COLO668 (cell line): ENCODE results near the gene PAQR4.

Experiments used
- DNase-seq: peaks from one replicate; lab custom pipeline; 2025; ENCODE audit not compliant: unreplicated experiment; lab: John Stamatoyannopoulos, UW

The PAQR4 gene

DNA sequence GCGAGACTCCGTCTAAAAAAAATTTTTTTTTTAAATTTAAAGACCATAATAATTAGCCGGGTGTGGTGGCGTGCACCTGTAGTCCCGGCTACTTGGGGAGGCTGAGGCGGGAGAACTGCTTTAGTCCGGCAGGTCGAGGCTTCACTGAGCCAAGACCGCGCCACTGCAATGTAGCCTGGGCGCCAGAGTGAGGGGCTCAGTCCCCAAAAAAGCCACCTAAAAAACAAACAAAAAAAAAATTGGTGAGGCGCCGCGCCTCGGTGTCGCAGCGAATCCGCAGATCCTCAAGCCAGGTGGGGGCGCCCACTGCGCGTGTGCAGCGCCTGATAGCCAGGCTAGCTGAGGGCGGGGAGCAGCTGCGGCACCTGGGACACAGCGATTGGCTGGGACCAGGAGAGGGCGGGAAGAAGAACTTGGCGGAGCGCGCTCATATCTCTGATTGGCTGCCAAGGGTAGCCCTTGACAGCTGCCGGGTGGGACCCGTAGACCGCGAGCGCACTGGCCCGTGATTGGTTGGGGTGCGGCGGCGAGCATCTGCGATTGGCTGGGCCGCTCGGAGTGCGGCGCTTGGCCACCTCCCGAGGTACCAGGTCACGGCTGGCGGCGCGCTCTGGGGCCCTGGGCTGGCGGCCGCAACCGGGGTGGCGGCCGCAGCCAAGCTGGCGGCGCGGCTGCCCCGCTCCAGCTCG, 34.6 kb downstream of the PAQR4 start:
- peak; percentile 98 for DNase-seq

DNA sequence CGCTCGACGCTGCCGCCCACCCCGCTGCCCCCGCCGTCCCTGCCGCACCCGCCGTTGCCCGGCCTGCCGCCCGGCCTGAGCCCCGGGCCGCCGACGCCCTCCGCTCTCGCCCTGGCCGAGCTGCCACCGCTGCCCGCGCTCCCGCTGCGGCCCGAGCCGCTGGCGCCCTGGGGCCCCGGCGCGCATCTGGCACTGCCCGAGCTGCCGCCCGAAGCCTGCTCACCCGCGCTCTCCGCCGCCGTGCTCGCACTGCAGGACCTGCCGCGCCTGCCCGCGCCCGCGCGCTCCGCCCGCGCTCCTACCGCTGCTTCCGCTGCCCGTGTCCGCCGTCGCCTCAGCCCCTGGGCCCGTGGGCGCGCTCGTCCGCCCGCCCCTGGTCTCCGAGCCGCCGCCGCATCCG, 35.2 kb downstream of the PAQR4 start:
- DNase-seq, result peak; percentile 65

DNA sequence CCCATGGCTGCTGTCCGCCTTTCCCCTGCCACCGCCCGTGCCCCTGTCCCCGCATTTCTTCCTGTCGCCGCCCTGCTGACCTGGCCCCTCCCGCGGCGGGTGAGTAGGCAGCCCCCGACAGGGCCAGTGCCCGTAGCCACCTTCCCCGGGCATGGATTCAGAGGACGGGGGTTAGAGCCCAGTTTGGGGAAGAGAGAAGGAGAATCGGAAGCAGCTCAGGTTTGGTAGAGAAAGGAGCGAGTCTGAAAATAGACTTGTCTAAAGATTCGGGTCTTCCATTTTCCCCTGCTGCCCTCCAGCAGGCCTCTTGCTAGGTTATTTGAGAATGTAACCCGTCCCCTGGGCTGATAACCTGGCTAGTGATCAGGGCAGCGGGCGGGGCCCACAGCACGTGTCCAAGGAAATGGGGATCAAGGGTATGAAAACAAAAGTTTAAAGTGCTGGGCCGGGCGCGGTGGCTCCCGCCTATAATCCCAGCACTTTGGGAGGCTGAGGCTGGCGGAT, 35.7 kb downstream of the PAQR4 start:
- peak; percentile 42 for DNase-seq

DNA sequence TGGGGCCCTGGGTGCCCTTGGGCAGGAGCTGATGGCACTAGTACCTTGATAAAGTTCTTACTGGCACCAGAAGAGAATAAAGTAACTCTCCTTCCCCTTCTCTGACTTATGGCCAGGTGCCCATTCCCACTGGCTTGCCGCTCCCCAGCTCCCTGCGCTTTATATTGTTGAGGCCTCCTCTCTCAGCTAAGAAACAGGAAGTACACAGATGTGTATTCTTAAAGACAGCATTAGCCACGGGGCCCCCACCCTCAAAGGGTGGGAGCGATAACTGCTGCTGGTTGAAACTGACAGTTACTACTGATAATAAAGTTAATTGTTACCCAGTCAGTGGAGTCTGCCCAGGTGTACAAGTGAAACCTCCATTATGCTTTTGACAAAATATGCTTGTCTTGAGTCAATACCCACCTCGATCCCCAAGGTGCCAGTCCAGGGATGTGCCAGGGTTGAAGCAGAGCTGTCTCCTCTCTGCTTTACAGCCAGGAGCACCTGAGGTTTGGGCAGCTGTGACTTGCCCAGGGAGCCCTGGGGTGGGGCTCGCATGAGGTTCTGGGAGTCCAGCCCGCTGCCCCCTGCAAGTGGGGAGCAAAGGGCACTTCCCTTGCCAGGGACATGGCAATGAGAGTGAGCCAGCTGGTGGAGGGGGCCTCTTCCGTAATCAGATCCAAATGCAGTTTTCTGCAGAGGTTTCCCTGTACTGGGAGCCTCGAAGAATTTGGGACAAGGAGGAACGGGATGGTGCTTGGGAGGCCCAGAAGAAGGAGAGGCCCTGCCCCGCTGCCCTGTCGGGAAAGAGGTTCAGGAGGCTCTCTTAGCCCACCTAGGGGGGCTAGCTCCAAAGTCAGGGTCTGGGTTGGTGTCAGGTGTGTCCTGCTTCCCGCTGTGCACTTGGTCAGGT, 38.2 kb downstream of the PAQR4 start:
- no peak for DNase-seq

DNA sequence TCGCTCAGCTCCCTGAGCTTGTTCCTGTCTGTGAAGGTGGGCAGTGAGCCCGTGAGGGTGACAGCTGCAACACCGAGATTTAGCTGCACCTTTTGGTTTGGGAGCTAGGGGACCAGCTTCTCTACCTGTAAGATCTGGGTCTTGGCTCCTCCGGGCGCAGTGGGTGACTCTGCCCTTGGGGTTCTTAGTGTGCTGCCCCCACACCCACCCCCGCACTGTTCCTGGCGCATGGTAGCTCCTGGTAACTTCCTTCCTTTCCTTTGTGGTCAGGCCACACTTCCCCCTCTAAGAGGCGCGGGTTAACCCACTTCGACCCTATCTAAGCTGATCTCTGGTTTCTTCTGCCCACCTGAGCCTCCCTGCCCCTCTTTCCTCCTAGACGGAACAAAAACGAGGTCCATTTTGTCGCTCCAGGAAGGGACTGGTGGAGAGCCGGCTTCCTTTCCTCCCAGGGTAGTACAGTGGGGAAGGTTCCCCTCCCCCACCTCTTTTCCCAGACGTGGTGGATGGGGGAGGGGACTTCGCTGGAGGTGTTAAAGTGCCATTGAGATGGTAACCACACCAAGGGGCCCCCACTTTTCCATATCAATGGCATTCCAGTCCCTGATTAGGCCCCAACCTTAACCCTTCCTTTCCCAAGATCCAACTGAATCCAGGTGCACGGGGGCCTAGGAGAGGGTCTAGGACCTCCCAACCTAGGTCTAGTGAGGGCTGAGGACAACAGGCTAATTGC, 39.0 kb downstream of the PAQR4 start:
- DNase-seq, result no peak

DNA sequence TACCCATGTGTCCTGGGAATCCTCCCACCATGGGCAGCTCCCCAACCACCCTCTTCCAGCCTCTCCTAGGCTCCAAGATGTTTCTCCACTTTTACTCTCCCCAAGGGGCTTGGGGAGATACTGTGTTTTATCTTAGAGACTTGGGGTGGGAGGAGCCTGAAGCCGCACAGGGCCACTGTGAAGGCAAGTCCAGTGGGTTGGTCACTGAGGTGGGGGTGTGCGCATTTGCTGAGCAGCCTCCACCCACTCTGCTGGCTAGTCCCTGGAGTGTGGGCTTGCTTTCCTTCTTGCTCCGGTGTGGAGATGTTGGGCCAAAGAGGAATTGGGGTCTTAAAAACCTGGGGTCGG, 39.5 kb downstream of the PAQR4 start:
- DNase-seq, result no peak

DNA sequence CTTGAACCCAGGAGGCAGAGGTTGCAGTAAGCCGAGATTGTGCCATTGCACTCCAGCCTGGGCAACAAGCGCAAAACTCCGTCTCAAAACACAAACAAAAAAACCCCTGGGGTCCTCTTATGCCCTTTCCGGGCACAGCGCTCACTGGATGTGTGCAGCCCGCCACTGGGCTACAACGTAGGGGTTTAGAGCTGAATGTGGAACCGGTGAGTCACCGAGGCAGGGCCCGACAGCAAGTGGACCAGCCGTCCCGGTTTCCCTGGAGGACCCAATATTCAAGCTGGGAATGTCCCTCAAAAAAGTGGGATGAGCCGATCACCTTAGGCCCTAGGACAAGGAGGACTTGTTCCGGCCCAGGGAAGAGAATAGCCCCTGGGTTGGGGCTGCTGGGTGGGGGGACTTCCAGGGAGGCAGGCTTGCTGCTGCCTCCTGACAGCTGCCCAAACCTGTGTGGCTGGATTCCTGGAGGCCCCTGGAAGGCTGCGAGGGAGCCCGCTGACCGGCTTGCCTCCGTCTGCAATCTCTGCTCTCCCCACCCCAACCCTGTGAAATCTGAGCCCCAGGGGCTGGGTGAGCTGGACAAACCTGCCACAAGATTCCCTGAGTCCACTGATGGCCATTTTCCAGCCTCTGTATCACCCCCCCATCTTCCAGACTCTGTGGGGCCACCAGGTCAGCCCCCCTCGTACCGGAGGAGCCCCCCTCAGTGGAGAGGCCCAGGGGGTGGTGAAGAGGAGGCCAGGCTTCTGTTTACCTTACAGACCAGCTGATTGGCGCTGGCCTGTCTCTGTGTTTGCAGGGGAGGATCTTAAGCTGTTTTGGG, 40.6 kb downstream of the PAQR4 start:
- peak; percentile 70 for DNase-seq

DNA sequence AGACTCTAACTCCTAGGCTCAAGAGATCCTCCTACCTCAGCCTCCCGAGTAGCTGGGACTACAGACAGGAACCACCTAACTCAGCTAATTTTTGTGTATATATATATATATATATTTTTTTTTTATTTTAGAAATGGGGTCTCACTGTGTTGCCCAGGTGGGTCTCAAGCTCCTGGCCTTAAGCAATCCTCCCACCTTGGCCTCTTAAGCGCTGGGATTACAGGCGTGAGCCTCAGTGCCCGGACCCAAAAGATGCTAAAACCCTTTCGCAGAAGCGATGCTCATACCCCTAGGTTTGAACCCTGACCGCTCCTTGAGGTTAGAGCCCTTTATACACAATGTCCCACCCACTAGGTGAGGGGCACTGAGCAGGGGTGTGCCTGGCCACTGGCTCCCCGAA, 41.4 kb downstream of the PAQR4 start:
- DNase-seq, result no peak

DNA sequence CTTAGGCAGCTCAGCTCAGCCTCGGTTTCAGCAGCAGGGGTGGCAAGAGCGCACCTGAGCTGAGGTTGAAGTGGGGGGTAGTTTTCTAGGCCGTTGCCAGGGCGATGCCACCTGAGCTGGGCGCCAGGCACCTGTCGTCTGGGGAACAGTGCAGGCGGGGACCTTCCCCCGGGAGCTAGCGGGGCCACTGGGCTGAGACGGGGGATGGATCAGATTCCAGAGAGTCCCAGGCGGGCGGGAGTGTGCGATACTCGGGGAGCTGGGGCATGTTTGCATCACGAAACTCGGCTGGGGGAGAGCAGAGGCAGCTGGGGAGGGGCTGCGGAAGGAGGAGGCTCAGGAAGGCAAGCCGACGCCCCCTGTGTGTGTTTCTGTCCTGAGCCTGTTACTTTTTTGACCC, 43.1 kb downstream of the PAQR4 start:
- DNase-seq, result peak; percentile 92

DNA sequence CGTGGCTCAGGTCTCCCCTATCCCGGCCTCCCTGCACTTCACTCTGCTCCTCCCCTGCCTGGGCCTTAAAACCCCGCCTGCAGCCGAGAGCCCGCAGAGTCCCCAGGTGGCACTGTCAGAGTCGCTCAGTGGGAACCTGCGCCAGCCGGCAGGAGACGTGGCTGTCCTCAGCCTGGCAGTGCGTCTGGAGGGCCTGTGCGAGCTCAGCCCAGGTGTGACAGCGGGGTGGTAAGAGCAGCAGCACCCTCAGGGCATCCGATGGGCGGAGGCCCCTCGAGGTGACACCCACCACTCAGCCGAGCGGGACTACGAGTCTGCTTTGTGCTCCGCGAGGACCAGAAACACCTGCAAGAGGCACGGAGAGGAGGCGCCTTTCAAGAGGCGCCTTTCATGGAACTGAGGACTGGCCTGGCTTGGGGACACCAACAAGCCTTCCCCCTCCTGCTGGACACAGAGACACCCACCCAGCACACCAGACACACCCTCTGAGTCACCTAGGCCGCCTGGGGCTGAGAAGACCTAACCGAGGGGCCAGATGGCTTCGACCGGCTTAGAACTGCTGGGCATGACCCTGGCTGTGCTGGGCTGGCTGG, 43.8 kb downstream of the PAQR4 start, which contains the start of gene CLDN9:
Gene CLDN9, plus strand, starts transcription at position 96 of the 593 bp plus-strand sequence. Its CDS starts 440 bp downstream, at position 536.
- peak; percentile 90 for DNase-seq

DNA sequence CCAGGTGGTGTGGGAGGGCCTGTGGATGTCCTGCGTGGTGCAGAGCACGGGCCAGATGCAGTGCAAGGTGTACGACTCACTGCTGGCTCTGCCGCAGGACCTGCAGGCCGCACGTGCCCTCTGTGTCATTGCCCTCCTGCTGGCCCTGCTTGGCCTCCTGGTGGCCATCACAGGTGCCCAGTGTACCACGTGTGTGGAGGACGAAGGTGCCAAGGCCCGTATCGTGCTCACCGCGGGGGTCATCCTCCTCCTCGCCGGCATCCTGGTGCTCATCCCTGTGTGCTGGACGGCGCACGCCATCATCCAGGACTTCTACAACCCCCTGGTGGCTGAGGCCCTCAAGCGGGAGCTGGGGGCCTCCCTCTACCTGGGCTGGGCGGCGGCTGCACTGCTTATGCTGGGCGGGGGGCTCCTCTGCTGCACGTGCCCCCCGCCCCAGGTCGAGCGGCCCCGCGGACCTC, 44.4 kb downstream of the PAQR4 start:
- peak; percentile 28 for DNase-seq

DNA sequence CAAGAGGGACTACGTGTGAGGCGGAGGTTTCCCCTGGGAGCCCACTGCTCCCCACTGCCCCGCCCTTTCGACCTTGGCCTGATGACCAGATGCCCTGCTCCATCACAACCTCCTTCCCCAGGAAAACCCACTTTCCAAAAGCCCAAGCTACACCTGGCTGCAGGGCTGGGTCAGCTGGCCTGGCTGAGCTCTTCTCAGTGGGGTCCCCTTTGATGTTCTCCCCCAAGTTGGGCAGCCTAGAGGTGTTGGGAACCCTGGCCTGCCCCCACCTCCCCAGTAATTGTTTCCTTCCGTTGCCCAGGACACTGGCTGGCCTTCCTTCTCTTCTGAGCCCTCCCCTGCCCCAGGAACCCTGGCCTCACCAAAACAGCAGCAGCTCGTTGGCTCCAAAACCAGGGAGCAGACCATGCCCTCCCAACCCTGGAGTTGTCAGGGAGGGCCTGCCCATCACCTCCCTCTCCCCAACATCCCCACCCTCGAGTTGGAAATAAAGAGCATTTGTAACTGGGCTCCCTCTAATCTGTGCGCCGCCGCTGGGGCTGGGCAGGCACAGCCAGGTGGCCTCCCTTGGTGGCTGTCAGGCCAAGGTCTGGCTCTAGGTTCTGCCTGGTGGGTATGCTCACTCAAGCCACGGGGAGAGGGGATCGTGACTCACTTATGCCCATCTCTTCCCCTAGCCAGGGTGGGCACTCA, 45.0 kb downstream of the PAQR4 start:
- DNase-seq, result no peak

DNA sequence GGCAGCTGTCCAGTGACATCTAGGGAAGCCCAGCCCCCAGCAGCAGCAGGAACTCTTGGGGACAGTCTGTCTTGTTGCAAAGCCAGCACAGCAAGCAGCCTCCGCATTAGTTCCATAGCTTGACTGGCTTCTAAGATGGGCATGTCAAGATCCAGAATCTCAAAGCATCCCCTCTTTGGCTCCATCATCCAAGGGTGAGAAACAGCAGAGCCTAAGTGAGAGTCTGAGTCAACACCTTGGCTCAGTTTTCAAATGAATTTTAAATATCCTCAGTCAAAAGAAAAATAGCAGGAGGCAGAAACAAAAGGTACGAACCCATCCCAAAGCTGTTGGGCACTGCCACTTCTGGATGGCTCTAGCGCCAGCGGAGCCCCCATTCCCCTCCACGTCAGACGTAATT, 45.8 kb downstream of the PAQR4 start:
- no peak for DNase-seq

DNA sequence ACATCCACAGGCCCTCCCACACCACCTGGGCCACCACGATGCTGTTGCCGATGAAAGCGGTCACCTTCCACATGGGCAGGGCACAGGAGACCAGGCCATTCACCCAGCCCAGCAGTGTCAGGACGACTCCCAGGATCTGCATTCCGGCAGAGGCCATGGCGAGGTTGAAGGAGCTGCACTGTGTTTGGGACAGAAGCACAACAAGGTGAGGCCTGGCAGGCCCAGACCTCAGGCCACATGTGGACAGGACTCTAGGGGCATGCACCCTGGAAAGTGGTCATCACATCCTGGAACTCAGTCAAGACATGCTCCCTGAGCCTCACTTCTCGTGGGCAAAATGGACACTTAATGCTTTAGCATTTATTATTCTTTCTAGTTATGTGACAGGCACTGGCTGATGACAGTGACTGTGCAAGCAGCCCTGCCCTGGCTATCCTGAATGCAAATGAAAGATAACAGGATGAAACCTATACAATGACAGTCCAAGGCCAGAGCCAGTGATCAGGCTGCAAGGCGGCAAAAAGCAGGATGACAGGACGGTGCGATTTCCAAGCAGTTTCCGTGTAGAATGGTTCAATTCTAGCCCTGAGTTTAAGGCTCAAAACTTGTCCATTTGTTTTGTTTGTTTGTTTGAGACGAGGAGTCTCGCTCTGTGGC, 46.8 kb downstream of the PAQR4 start:
- DNase-seq, result no peak

DNA sequence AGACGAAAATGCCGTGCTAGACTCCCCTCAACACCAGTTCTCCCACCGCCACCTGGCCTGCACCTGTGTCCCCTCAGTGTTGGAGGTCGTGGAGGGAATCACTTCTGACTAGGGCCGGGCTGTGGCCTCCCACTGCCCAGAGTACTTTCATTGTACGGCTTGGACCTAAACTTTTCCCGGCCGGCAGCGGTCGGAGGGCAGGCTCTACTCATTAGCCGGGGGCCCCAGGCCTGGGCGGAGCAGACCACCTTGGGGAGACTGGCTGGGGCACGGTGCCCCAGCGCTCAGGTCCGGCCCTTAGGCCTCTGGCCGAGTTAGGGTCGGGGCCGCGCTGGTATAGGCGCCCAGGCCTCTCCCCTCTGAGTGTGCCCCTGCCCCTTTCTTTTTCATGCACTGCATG, 48.2 kb downstream of the PAQR4 start:
- no peak for DNase-seq

DNA sequence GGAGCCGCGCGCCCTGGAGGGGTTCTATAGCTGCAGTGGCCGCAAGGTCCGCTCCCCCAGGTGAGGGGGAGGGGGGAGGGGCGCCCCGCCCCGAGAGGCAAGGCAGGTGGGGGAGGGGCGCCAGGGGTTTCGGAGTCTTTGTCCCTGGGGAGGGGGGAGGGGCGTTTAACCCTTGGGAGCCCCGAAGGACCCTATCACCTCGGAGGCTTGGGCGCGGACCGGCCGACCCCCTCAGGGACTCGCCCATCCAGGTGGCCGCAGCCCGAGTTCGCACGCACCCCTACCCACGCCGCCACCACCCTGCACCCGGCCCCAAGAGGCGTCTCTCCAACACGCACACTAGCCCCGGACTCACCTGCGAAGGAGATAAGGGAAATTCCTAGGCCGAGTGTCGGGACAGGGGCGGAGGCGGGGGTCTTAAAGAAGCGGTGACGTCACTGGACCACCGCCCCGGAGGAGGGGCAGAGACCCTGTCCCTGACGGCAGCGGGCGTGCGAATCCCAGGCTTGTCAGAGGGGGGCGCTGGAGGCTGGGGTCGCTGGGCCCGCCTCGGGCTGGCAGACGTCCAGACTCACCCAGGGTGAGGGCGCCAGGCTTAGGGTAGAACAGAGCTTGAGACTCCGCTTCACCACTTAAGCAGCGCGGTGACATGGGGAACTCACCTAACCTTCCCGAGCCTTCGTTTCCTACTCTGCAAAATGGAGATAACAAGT, 48.8 kb downstream of the PAQR4 start, which contains the start of gene CLDN6:
Gene CLDN6, minus strand, starts transcription at position 390 of the 713 bp plus-strand sequence. CDS start 2,162 bp downstream, outside the sequence.
- DNase-seq, result peak; percentile 38

DNA sequence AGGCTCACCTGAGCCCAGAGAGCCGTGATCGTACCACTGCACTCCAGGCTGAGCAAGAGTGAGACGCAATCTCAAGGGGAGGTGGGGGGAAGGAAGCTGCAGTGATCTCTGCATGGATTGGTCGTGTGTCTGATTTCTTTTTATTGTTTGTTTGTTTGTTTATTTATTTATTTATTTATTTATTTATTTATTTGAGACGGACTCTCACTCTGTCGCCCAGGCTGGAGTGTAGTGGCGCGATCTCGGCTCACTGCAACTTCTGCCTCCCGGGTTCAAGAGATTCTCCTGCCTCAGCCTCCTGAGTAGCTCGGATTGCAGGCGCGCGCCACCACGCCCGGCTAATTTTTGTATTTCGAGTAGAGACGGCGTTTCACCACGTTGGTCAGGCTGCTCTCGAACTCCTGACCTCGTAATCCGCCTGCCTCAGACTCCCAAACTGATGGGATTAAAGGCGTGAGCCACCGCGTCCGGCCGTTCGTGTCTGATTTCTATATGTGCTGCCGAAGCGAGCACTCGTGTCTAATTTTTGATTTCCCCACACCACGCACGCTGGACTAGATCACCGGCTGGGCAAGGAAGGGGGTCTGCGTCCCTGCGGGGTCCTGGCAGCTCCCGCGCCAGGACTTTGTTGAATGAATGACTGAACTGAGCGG, 50.6 kb downstream of the PAQR4 start:
- no peak for DNase-seq

DNA sequence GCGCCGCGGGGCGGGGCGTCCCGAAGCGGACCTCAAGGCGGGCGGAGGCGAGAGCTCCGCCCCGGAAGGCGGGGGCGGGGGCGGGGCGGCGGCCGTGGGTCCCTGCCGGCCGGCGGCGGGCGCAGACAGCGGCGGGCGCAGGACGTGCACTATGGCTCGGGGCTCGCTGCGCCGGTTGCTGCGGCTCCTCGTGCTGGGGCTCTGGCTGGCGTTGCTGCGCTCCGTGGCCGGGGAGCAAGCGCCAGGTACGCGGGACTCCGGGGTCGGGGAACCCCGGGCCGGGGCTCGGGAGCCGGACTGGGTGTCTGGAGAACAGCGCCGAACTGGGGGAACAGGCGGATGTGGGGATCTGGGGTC, 51.1 kb downstream of the PAQR4 start, which contains the start of gene TNFRSF12A:
Gene TNFRSF12A, plus strand, starts transcription at position 122 of the 357 bp plus-strand sequence. Its CDS starts 30 bp downstream, at position 152.
- DNase-seq, result peak; percentile 86
